CD4-positive, CD25-positive, alpha-beta regulatory T cell (primary cell): ENCODE data around the gene CENPA. TPM values are rescaled to one million over a fixed set of nuclear protein-coding genes. Genes with fewer than 3 reads are reported as not detected.

Experiments
- ATAC-seq, 2 donors: fragments of 150-1000 bp; cut with Tn5 transposase; one replicate each; pipeline ENCODE4 v1.10.0; 2021; ENCODE audit warnings: low read depth in 2 of 2, moderate number of reproducible peaks in 2 of 2, moderate library complexity in 1 of 2
- DNase-seq, 3 donors: peaks; one replicate each; pipeline versions ENCODE4 v3.0.0 to v3.0.0-alpha.2; 2012 to 2022; ENCODE audit warnings: mixed read lengths in 1 of 3
- H3K27ac ChIP-seq: one replicate; pipeline ENCODE4 v1.7.0; 2013; ENCODE audit warnings: mild to moderate bottlenecking, low read length; ENCODE audit not compliant: insufficient read depth, poor library complexity, severe bottlenecking
- H3K27me3 ChIP-seq: one replicate; pipeline ENCODE4 v1.7.0; 2013; ENCODE audit warnings: low read length; ENCODE audit not compliant: control insufficient read depth, insufficient read depth
- H3K36me3 ChIP-seq: one replicate; pipeline ENCODE4 v1.7.0; 2013; ENCODE audit warnings: mild to moderate bottlenecking, low read length, moderate library complexity; ENCODE audit not compliant: control insufficient read depth, insufficient read depth
- H3K4me1 ChIP-seq: 2 replicates; pipeline ENCODE4 v1.7.0; 2013; ENCODE audit warnings: mild to moderate bottlenecking, low read length; ENCODE audit not compliant: insufficient read depth, control insufficient read depth, poor library complexity, severe bottlenecking
- H3K4me3 ChIP-seq: one replicate; pipeline ENCODE4 v1.7.0; 2013; ENCODE audit warnings: low read depth, mild to moderate bottlenecking, low read length, moderate library complexity
- H3K9me3 ChIP-seq, 2 experiments: 1 replicate in 1 of 2; 2 replicates in 1 of 2; pipeline ENCODE4 v1.7.0; 2013; ENCODE audit warnings: low read length in 2 of 2, mild to moderate bottlenecking in 1 of 2, moderate library complexity in 1 of 2; ENCODE audit not compliant: control insufficient read depth in 2 of 2
- H3K27ac Mint-ChIP-seq, 3 donors: one replicate each; pipeline ENCODE4 v1.8.0; 2020 to 2022; ENCODE audit warnings: mild to moderate bottlenecking in 3 of 3, mixed read lengths in 3 of 3, moderate library complexity in 2 of 3
- H3K27me3 Mint-ChIP-seq: one replicate; pipeline ENCODE4 v1.8.0; 2022; ENCODE audit warnings: mild to moderate bottlenecking, mixed read lengths
- H3K36me3 Mint-ChIP-seq: one replicate; pipeline ENCODE4 v1.8.0; 2020; ENCODE audit warnings: mixed read lengths
- H3K4me1 Mint-ChIP-seq, 4 donors: one replicate each; pipeline ENCODE4 v1.8.0; 2020 to 2022; ENCODE audit warnings: mixed read lengths in 4 of 4, mild to moderate bottlenecking in 1 of 4
- H3K4me3 Mint-ChIP-seq, 4 donors: one replicate each; pipeline ENCODE4 v1.8.0; 2020 to 2022; ENCODE audit warnings: mild to moderate bottlenecking in 4 of 4, mixed read lengths in 4 of 4, moderate library complexity in 3 of 4
- H3K9me3 Mint-ChIP-seq, 7 donors: one replicate each; pipeline ENCODE4 v1.8.0; 2020 to 2022; ENCODE audit warnings: mixed read lengths in 7 of 7, mild to moderate bottlenecking in 3 of 7, moderate library complexity in 2 of 7
- polyA plus RNA-seq, 4 donors: library from polyadenylated mRNA; unstranded; fragments of 300-500 nt; fragmentation: Illumina TruSeq; gene quantifications; one replicate each; pipeline ENCODE4 v1.2.3, GENCODE V29; 2021
- total RNA-seq: library from RNA; stranded (reverse); gene quantifications from one replicate; pipeline ENCODE4 v1.2.3, GENCODE V29; 2022

CENPA gene
- total and polyA plus RNA-seq, 5 donors from 2014 or later, result 0.54 to 3.9 (median 2.0) TPM

GRCh38 chr2:26805241-26805676 is 19.4 kb downstream of the CENPA start:
- Mint-ChIP-seq H3K27ac (no peak overlapping the region), H3K4me3 (no peak overlapping the region), H3K27me3 (peaks cover 5% of the 10 kb centered on the region), H3K9me3 (no peaks in the 10 kb centered on the region), H3K36me3 (no peaks in the 10 kb centered on the region), H3K4me1 (peaks cover 4 to 11% (median 5%) of the 10 kb centered on the region in 4 donors)
- Histone ChIP-seq H3K36me3 (no peaks in the 10 kb centered on the region), H3K27ac (no peak overlapping the region), H3K27me3 (no peaks in the 10 kb centered on the region), H3K4me3 (no peak overlapping the region), H3K4me1 (peaks cover 4% of the 10 kb centered on the region), H3K9me3 (no peaks in the 10 kb centered on the region)
- no peak for ATAC-seq
- no peak for DNase-seq

- Histone ChIP-seq H3K9me3 (no peaks in the 10 kb centered on the region), H3K36me3 (no peaks in the 10 kb centered on the region), H3K4me3 (no peak overlapping the region), H3K27me3 (no peaks in the 10 kb centered on the region), H3K4me1 (peaks cover 4% of the 10 kb centered on the region), H3K27ac (no peak overlapping the region)
- Mint-ChIP-seq H3K4me3 (no peak overlapping the region), H3K27me3 (peaks cover 10% of the 10 kb centered on the region), H3K36me3 (no peaks in the 10 kb centered on the region), H3K9me3 (no peaks in the 10 kb centered on the region), H3K4me1 (peaks cover 5 to 11% (median 7%) of the 10 kb centered on the region in 4 donors), H3K27ac (peak overlapping the region in 1 of 3 donors; percentile 54)
- DNase-seq, result no peak
- no peak for ATAC-seq
These were observed 22.1 kb downstream of the CENPA start for GRCh38 chr2:26807788-26808460.

GRCh38 chr2:26809211-26809610 is 23.4 kb downstream of the CENPA start:
- Histone ChIP-seq H3K27me3 (no peaks in the 10 kb centered on the region), H3K27ac (no peak overlapping the region), H3K4me3 (no peak overlapping the region), H3K4me1 (peaks cover 4% of the 10 kb centered on the region), H3K9me3 (no peaks in the 10 kb centered on the region), H3K36me3 (no peaks in the 10 kb centered on the region)
- no peaks in the 10 kb centered on the region for H3K9me3 Mint-ChIP-seq
- ATAC-seq, result no peak
- no peaks in the 10 kb centered on the region for H3K36me3 Mint-ChIP-seq
- no peak for DNase-seq
- H3K4me3 Mint-ChIP-seq, result no peak overlapping the region
- no peak overlapping the region for H3K27ac Mint-ChIP-seq
- peaks cover 5 to 11% (median 7%) of the 10 kb centered on the region in 4 donors for H3K4me1 Mint-ChIP-seq
- peaks cover 16% of the 10 kb centered on the region for H3K27me3 Mint-ChIP-seq

- peak in 1 of 3 donors; percentile 9 for DNase-seq
- no peaks in the 10 kb centered on the region for H3K9me3 ChIP-seq
- no peak overlapping the region for H3K27ac ChIP-seq
- Mint-ChIP-seq H3K27ac (peak overlapping the region in 2 of 3 donors; percentile 5 to 70), H3K36me3 (no peaks in the 10 kb centered on the region), H3K9me3 (no peaks in the 10 kb centered on the region), H3K27me3 (peaks cover 16% of the 10 kb centered on the region), H3K4me3 (no peak overlapping the region), H3K4me1 (peaks cover 4 to 8% (median 5%) of the 10 kb centered on the region in 4 donors)
- no peak overlapping the region for H3K4me3 ChIP-seq
- peaks cover 4% of the 10 kb centered on the region for H3K4me1 ChIP-seq
- H3K27me3 ChIP-seq, result no peaks in the 10 kb centered on the region
- no peaks in the 10 kb centered on the region for H3K36me3 ChIP-seq
- no peak for ATAC-seq
These were observed 24.2 kb downstream of the CENPA start for GRCh38 chr2:26809876-26810577.

- no peak overlapping the region for H3K27ac ChIP-seq
- no peak overlapping the region for H3K27ac Mint-ChIP-seq
- DNase-seq, result no peak
- H3K9me3 ChIP-seq, result no peaks in the 10 kb centered on the region
- H3K36me3 Mint-ChIP-seq, result no peaks in the 10 kb centered on the region
- peaks cover 4% of the 10 kb centered on the region for H3K4me1 ChIP-seq
- H3K27me3 ChIP-seq, result no peaks in the 10 kb centered on the region
- no peak for ATAC-seq
- peaks cover 4 to 8% (median 5%) of the 10 kb centered on the region in 4 donors for H3K4me1 Mint-ChIP-seq
- no peak overlapping the region for H3K4me3 ChIP-seq
- H3K9me3 Mint-ChIP-seq, result no peaks in the 10 kb centered on the region
- H3K27me3 Mint-ChIP-seq, result peaks cover 17% of the 10 kb centered on the region
- no peak overlapping the region for H3K4me3 Mint-ChIP-seq
- no peaks in the 10 kb centered on the region for H3K36me3 ChIP-seq
These were observed 25.4 kb downstream of the CENPA start for GRCh38 chr2:26811261-26811660.

GRCh38 chr2:26811791-26812694 is 26.2 kb downstream of the CENPA start:
- Histone ChIP-seq H3K9me3 (no peaks in the 10 kb centered on the region), H3K4me3 (no peak overlapping the region), H3K4me1 (peaks cover 4% of the 10 kb centered on the region), H3K36me3 (no peaks in the 10 kb centered on the region), H3K27ac (no peak overlapping the region), H3K27me3 (no peaks in the 10 kb centered on the region)
- Mint-ChIP-seq H3K27ac (peak overlapping the region in 1 of 3 donors; percentile 17), H3K4me3 (no peak overlapping the region), H3K36me3 (no peaks in the 10 kb centered on the region), H3K27me3 (peaks cover 22% of the 10 kb centered on the region), H3K4me1 (peaks cover 4 to 8% (median 5%) of the 10 kb centered on the region in 4 donors), H3K9me3 (peaks cover 0 to 3% (median 0%) of the 10 kb centered on the region in 7 donors)
- DNase-seq (no peak), ATAC-seq (no peak)

- Mint-ChIP-seq H3K9me3 (peaks cover 0 to 3% (median 0%) of the 10 kb centered on the region in 7 donors), H3K27ac (peak overlapping the region in 1 of 3 donors; percentile 17), H3K36me3 (no peaks in the 10 kb centered on the region), H3K27me3 (peaks cover 25% of the 10 kb centered on the region), H3K4me3 (no peak overlapping the region), H3K4me1 (peaks cover 4 to 8% (median 5%) of the 10 kb centered on the region in 4 donors)
- H3K27me3 ChIP-seq, result no peaks in the 10 kb centered on the region
- H3K4me1 ChIP-seq, result peaks cover 4% of the 10 kb centered on the region
- DNase-seq, result no peak
- no peak for ATAC-seq
- no peak overlapping the region for H3K27ac ChIP-seq
- H3K36me3 ChIP-seq, result no peaks in the 10 kb centered on the region
- no peak overlapping the region for H3K4me3 ChIP-seq
- H3K9me3 ChIP-seq, result no peaks in the 10 kb centered on the region
These were observed 26.9 kb downstream of the CENPA start for GRCh38 chr2:26812731-26813130.
